ENCODE measurements around the gene CYP51A1.
"Not testable (repeated sequence)": the region's sequence is repeated elsewhere in the genome, so short reads cannot be mapped to it uniquely, and the experiment has no call there.

The CYP51A1 gene

GRCh38 chr7:92121681-92122080 is 12.6 kb downstream of the CYP51A1 start:
- no peak for DNase-seq

- no peak for DNase-seq
These were observed 15.0 kb downstream of the CYP51A1 start for GRCh38 chr7:92119213-92119759.

GRCh38 chr7:92116949-92117348 is 17.3 kb downstream of the CYP51A1 start:
- DNase-seq, result no peak

GRCh38 chr7:92115821-92116220 is 18.5 kb downstream of the CYP51A1 start:
- no peak for DNase-seq

GRCh38 chr7:92110857-92111256 is 23.4 kb downstream of the CYP51A1 start:
- DNase-seq, result no peak

- DNase-seq, result no peak
These were observed 25.5 kb downstream of the CYP51A1 start for GRCh38 chr7:92108821-92109220.

- not testable (repeated sequence) for DNase-seq
These were observed 31.4 kb downstream of the CYP51A1 start for GRCh38 chr7:92102862-92103261.

- DNase-seq, result no peak
These were observed 33.7 kb downstream of the CYP51A1 start for GRCh38 chr7:92100534-92100933.

GRCh38 chr7:92095380-92095779 is 38.9 kb downstream of the CYP51A1 start:
- DNase-seq, result no peak

- no peak for DNase-seq
These were observed 42.1 kb downstream of the CYP51A1 start for GRCh38 chr7:92092210-92092609.

- no peak for DNase-seq
These were observed 46.0 kb downstream of the CYP51A1 start for GRCh38 chr7:92088266-92088665.

- DNase-seq, result not testable (repeated sequence)
These were observed 50.4 kb downstream of the CYP51A1 start for GRCh38 chr7:92083922-92084321.

- DNase-seq, result no peak
These were observed 57.8 kb downstream of the CYP51A1 start for GRCh38 chr7:92076509-92076908.

- DNase-seq, result no peak
These were observed 58.7 kb downstream of the CYP51A1 start for GRCh38 chr7:92075455-92076158.

GRCh38 chr7:92072708-92073107 is 61.6 kb downstream of the CYP51A1 start:
- no peak for DNase-seq

GRCh38 chr7:92072121-92072520 is 62.2 kb downstream of the CYP51A1 start:
- DNase-seq, result no peak

GRCh38 chr7:92071032-92071431 is 63.2 kb downstream of the CYP51A1 start:
- DNase-seq, result no peak

- no peak for DNase-seq
These were observed 69.7 kb downstream of the CYP51A1 start for GRCh38 chr7:92064438-92065029.

Data from stimulated activated CD8-positive, alpha-beta memory T cell treated with anti-CD3 and anti-CD28 coated beads, Interleukin-4, amount 100 ng/mL, for 48 hours (primary cell).